Trophoblast cell (in vitro differentiated cells and primary cell): Measurements from ENCODE around the gene SRCIN1.
A peak's percentile ranks its signal among the peaks of the same experiment; 100 is the strongest.
"Not testable (repeated sequence)": the region's sequence is repeated elsewhere in the genome, so short reads cannot be mapped to it uniquely, and the experiment has no call there.

Experiments
- DNase-seq, 2 donors: peaks; one replicate each; pipeline ENCODE4 v3.0.0-alpha.2; 2016
- H2AFZ ChIP-seq: 2 replicates; pipeline ENCODE4 v1.6.1; 2013; ENCODE audit warnings: low read length, moderate library complexity, mild to moderate bottlenecking; ENCODE audit not compliant: insufficient read depth, poor library complexity
- H2AK5ac ChIP-seq: 2 replicates; pipeline ENCODE4 v1.6.1; 2013; ENCODE audit warnings: mild to moderate bottlenecking, low read length
- H2BK120ac ChIP-seq: 2 replicates; pipeline ENCODE4 v1.6.1; 2013; ENCODE audit warnings: low read length, mild to moderate bottlenecking, moderate library complexity; ENCODE audit not compliant: insufficient read depth, poor library complexity
- H2BK12ac ChIP-seq: 2 replicates; pipeline ENCODE4 v1.6.1; 2013; ENCODE audit warnings: mild to moderate bottlenecking, low read length, moderate library complexity
- H2BK5ac ChIP-seq: 2 replicates; pipeline ENCODE4 v1.6.1; 2013; ENCODE audit warnings: low read length, low read depth, moderate library complexity, mild to moderate bottlenecking; ENCODE audit not compliant: poor library complexity
- H3K14ac ChIP-seq: 2 replicates; pipeline ENCODE4 v1.6.1; 2013; ENCODE audit warnings: mild to moderate bottlenecking, low read length
- H3K18ac ChIP-seq: 2 replicates; pipeline ENCODE4 v1.6.1; 2013; ENCODE audit warnings: mild to moderate bottlenecking, low read length
- H3K23ac ChIP-seq: 2 replicates; pipeline ENCODE4 v1.6.1; 2013; ENCODE audit warnings: low read length
- H3K27ac ChIP-seq: 2 replicates; pipeline ENCODE4 v1.5.1; 2013; ENCODE audit warnings: low read depth, mild to moderate bottlenecking, inconsistent platforms, low read length, moderate library complexity
- H3K27me3 ChIP-seq: 2 replicates; pipeline ENCODE4 v1.6.1; 2013; ENCODE audit warnings: inconsistent platforms, mild to moderate bottlenecking, low read length, moderate library complexity; ENCODE audit not compliant: insufficient read depth
- H3K36me3 ChIP-seq, 2 experiments: 1 replicate in 1 of 2; 2 replicates in 1 of 2; pipeline ENCODE4 v1.6.1; 2013; ENCODE audit warnings: low read length in 2 of 2, mild to moderate bottlenecking in 2 of 2, moderate library complexity in 1 of 2; ENCODE audit not compliant: insufficient read depth in 2 of 2, control insufficient read depth in 1 of 2
- H3K4ac ChIP-seq: 2 replicates; pipeline ENCODE4 v1.6.1; 2013; ENCODE audit warnings: low read depth, mild to moderate bottlenecking, low read length, moderate library complexity
- H3K4me1 ChIP-seq, 2 experiments: 1 replicate in 1 of 2; 2 replicates in 1 of 2; pipeline ENCODE4 v1.6.1; 2013; ENCODE audit warnings: low read length in 2 of 2, mild to moderate bottlenecking in 2 of 2, moderate library complexity in 1 of 2; ENCODE audit not compliant: insufficient read depth in 2 of 2, control insufficient read depth in 1 of 2
- H3K4me2 ChIP-seq: 2 replicates; pipeline ENCODE4 v1.6.1; 2013; ENCODE audit warnings: inconsistent platforms, mild to moderate bottlenecking, low read length, moderate library complexity
- H3K4me3 ChIP-seq: 2 replicates; pipeline ENCODE4 v1.5.1; 2013; ENCODE audit warnings: mild to moderate bottlenecking, low read depth, low read length, inconsistent platforms
- H3K79me1 ChIP-seq: one replicate; pipeline ENCODE4 v1.6.1; 2013; ENCODE audit warnings: low read length
- H3K79me2 ChIP-seq: 2 replicates; pipeline ENCODE4 v1.6.1; 2013; ENCODE audit warnings: low read length, mild to moderate bottlenecking; ENCODE audit not compliant: control insufficient read depth, insufficient read depth, poor library complexity
- H3K9ac ChIP-seq: 2 replicates; pipeline ENCODE4 v1.6.1; 2013; ENCODE audit warnings: mild to moderate bottlenecking, low read length
- H3K9me3 ChIP-seq: 2 replicates; pipeline ENCODE4 v1.6.1; 2013; ENCODE audit warnings: low read depth, mild to moderate bottlenecking, control low read depth, inconsistent platforms, low read length; ENCODE audit not compliant: insufficient read depth
- H4K12ac ChIP-seq: 2 replicates; pipeline ENCODE4 v1.6.1; 2013; ENCODE audit warnings: low read depth, mild to moderate bottlenecking, low read length, moderate library complexity
- H4K8ac ChIP-seq: 2 replicates; pipeline ENCODE4 v1.6.1; 2013; ENCODE audit warnings: low read depth, mild to moderate bottlenecking, low read length, moderate library complexity
- H4K91ac ChIP-seq: one replicate; pipeline ENCODE4 v1.6.1; 2013; ENCODE audit warnings: low read depth, mild to moderate bottlenecking, low read length, moderate library complexity
- WGBS: extraction: QIAGEN DNeasy Blood & Tissue Kit; methylation state at CpG from one replicate; pipeline ENCODE4 v1.1.7; 2013; ENCODE audit warnings: missing lambda C conversion rate; ENCODE audit not compliant: insufficient read length, insufficient coverage; ENCODE audit errors: extremely low coverage; 5-methylcytosine and 5-hydroxymethylcytosine counted together

SRCIN1 gene

GRCh38 chr17:38653230-38653629, 47.5 kb upstream of the SRCIN1 start:
- Histone ChIP-seq H3K79me2 (no peaks in the 10 kb centered on the region), H2AK5ac (no peak overlapping the region), H3K27ac (no peak overlapping the region), H4K8ac (no peak overlapping the region), H3K9ac (no peak overlapping the region), H2AFZ (no peak overlapping the region), H3K4me1 (no peaks in the 10 kb centered on the region), H3K4me2 (no peak overlapping the region), H3K18ac (no peak overlapping the region), H3K9me3 (no peaks in the 10 kb centered on the region), H3K36me3 (no peaks in the 10 kb centered on the region), H3K4me3 (no peak overlapping the region), H4K12ac (no peak overlapping the region), H3K4ac (no peak overlapping the region), H3K14ac (no peak overlapping the region), H3K27me3 (no peaks in the 10 kb centered on the region), H3K23ac (no peak overlapping the region), H2BK5ac (no peak overlapping the region), H3K79me1 (no peaks in the 10 kb centered on the region), H2BK12ac (no peak overlapping the region), H4K91ac (no peak overlapping the region), H2BK120ac (no peak overlapping the region)
- no CpG with 5 or more reads among the region's 1 CpG for WGBS
- no peak for DNase-seq

- not testable (repeated sequence) for H2BK12ac ChIP-seq, H3K4ac ChIP-seq
- WGBS, result no CpG with 5 or more reads among the region's 11 CpGs
Observed at GRCh38 chr17:38650653-38651173, 45.0 kb upstream of the SRCIN1 start.

DNA sequence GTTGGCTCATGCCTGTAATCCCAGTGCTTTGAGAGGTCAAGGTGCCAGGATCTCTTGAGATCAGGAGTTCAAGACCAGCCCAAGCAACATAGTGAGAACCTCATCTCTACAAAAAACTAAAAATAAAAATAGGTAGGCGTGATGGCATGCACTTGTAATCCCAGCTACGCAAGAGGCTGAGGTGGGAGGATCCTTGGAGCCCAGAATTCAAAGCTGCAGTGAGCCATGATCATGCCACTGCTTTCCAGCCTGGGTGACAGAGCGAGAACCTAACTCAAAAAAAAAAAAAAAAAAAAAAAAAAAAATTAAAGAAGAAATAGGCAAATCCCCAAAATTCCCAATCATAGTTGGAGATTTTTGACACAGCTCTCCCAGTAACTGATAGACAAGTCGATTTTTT, 32.2 kb upstream of the SRCIN1 start:
- H3K79me1 ChIP-seq, result no peaks in the 10 kb centered on the region
- no peak overlapping the region for H3K4ac ChIP-seq
- no CpG with 5 or more reads among the region's 4 CpGs for WGBS
- H3K27ac ChIP-seq, result no peak overlapping the region
- no peak overlapping the region for H4K12ac ChIP-seq
- no peak overlapping the region for H4K8ac ChIP-seq
- no peak overlapping the region for H2BK12ac ChIP-seq
- H3K4me3 ChIP-seq, result no peak overlapping the region
- H3K9me3 ChIP-seq, result no peaks in the 10 kb centered on the region
- H3K23ac ChIP-seq, result no peak overlapping the region
- no peak overlapping the region for H2AK5ac ChIP-seq
- no peaks in the 10 kb centered on the region for H3K79me2 ChIP-seq
- no peaks in the 10 kb centered on the region for H3K27me3 ChIP-seq
- H2BK5ac ChIP-seq, result no peak overlapping the region
- H4K91ac ChIP-seq, result no peak overlapping the region
- no peak overlapping the region for H3K18ac ChIP-seq
- no peak overlapping the region for H3K9ac ChIP-seq
- H3K14ac ChIP-seq, result no peak overlapping the region
- DNase-seq, result no peak
- no peaks in the 10 kb centered on the region for H3K36me3 ChIP-seq
- H3K4me1 ChIP-seq, result no peaks in the 10 kb centered on the region
- no peak overlapping the region for H2AFZ ChIP-seq
- no peak overlapping the region for H3K4me2 ChIP-seq
- no peak overlapping the region for H2BK120ac ChIP-seq

More at GRCh38 chr17:38650653-38651173, 45.0 kb upstream of the SRCIN1 start:
- not testable (repeated sequence) for H3K18ac ChIP-seq, H4K12ac ChIP-seq, H2AFZ ChIP-seq, H2BK120ac ChIP-seq, H4K8ac ChIP-seq, H3K36me3 ChIP-seq, H3K23ac ChIP-seq, H3K9me3 ChIP-seq, DNase-seq, H2BK5ac ChIP-seq, H3K14ac ChIP-seq, H3K27me3 ChIP-seq, H4K91ac ChIP-seq, H3K4me1 ChIP-seq, H3K4me2 ChIP-seq, H3K79me1 ChIP-seq, H3K4me3 ChIP-seq, H3K79me2 ChIP-seq, H2AK5ac ChIP-seq, H3K9ac ChIP-seq, H3K27ac ChIP-seq

DNA sequence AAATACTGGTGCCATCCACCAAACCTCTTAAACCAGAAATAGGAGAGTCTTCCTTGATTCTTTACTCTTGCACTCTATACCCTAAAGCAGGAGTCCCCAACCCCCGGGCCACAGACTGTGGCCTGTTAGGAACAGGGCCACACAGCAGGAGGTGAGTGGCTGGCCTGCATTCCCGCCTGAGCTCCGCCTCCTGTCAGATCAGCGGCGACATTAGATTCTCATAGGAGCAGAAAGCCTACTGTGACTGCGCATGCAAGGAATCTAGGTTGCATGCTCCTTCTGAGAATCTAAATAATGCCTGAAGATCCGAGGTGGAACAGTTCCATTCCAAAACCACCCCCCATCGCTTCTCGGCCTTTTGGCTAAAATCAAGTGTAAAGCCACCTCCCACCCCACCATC, 30.3 kb upstream of the SRCIN1 start:
- no peak overlapping the region for H2AFZ ChIP-seq
- H3K4me1 ChIP-seq, result no peaks in the 10 kb centered on the region
- H3K36me3 ChIP-seq, result no peaks in the 10 kb centered on the region
- no peak overlapping the region for H3K27ac ChIP-seq
- no peak overlapping the region for H2AK5ac ChIP-seq
- H3K27me3 ChIP-seq, result no peaks in the 10 kb centered on the region
- DNase-seq, result peak; percentile 7 to 47
- no peak overlapping the region for H2BK12ac ChIP-seq
- no peak overlapping the region for H4K8ac ChIP-seq
- H3K14ac ChIP-seq, result no peak overlapping the region
- H4K12ac ChIP-seq, result no peak overlapping the region
- H3K79me1 ChIP-seq, result no peaks in the 10 kb centered on the region
- H3K9me3 ChIP-seq, result no peaks in the 10 kb centered on the region
- H2BK5ac ChIP-seq, result no peak overlapping the region
- H2BK120ac ChIP-seq, result no peak overlapping the region
- H3K18ac ChIP-seq, result no peak overlapping the region
- no peak overlapping the region for H3K4ac ChIP-seq
- no peak overlapping the region for H4K91ac ChIP-seq
- WGBS, result no CpG with 5 or more reads among the region's 9 CpGs
- no peak overlapping the region for H3K4me3 ChIP-seq
- H3K4me2 ChIP-seq, result no peak overlapping the region
- H3K23ac ChIP-seq, result no peak overlapping the region
- H3K79me2 ChIP-seq, result no peaks in the 10 kb centered on the region
- H3K9ac ChIP-seq, result no peak overlapping the region
